ENCODE measurements around the gene ZNF507. TPM values are rescaled to one million over a fixed set of nuclear protein-coding genes. Genes with fewer than 3 reads are reported as not detected.
"Not testable (repeated sequence)": the region's sequence is repeated elsewhere in the genome, so short reads cannot be mapped to it uniquely, and the experiment has no call there.

Gene ZNF507
- total RNA-seq, 1 experiment from 2014 or later: 26.5 TPM

- no peaks in the 10 kb centered on the region for H3K9me2 ChIP-seq (ENCODE audit: insufficient read depth)
- intact Hi-C loops (cut with micrococcal nuclease; ENCODE audit: unreplicated experiment): loop anchor here (1.0 to 10.0 kb wide), 4 partner anchors 10 to 922 kb away; no protein-coding TSS in a partner anchor
- peak overlapping the region; percentile 61 for H3K4me2 ChIP-seq
- no TSS peak for BruUV-seq (replicated peaks)
- peaks cover 35% of the 10 kb centered on the region; the same call in 1 of the 2 replicates for H3K36me3 ChIP-seq (ENCODE audit: low read depth)
- CTCF ChIA-PET: interaction anchor here (0.5 kb wide), 1 partner anchor 54 kb away, joined by 4 read pairs; no protein-coding TSS in a partner anchor
- peak overlapping the region; percentile 79 for H3K27ac ChIP-seq
- TF ChIP-seq EZH2 (IDR thresholded peaks at IDR 0.05; ENCODE audit: low read depth) (no peak), CTCF (conservative IDR thresholded peaks at IDR 0.05) (no peak)
- H3K4me3 ChIP-seq: peak overlapping the region; percentile 12; the same call in 1 of the 2 replicates
- peaks cover 39% of the 10 kb centered on the region for H3K4me1 ChIP-seq (replicated peaks; ENCODE audit: insufficient read depth)
- peaks cover 47% of the 10 kb centered on the region for H3K79me2 ChIP-seq (ENCODE audit: low read depth)
- DNase-seq: peak; percentile 41 to 76
- H3K9me3 ChIP-seq (ENCODE audit: insufficient read depth, low read depth): 0 out of 2 replicates have a peak, but pooled peaks cover 4% of the 10 kb centered on the region
- H4K20me1 ChIP-seq (ENCODE audit: insufficient read depth): peaks cover 7% of the 10 kb centered on the region; the same call in 1 of the 2 replicates
- H2AFZ ChIP-seq: no peak overlapping the region
- H3K27me3 ChIP-seq (ENCODE audit: insufficient read depth, low read depth): no peaks in the 10 kb centered on the region
- peaks cover 34% of the 10 kb centered on the region for H3F3A ChIP-seq (ENCODE audit: insufficient read depth, low read depth)
- POLR2A ChIA-PET (ENCODE audit: unreplicated experiment): interaction anchor here (1.2 kb wide), 1 partner anchor 33 kb away, joined by 17 read pairs; the partner anchor contains the start of gene DPY19L3
Observed at GRCh38 chr19:32372726-32373517, 27.5 kb downstream of the ZNF507 start.

- Histone ChIP-seq H3K9me2 (ENCODE audit: insufficient read depth) (no peaks in the 10 kb centered on the region), H3K9me3 (ENCODE audit: insufficient read depth, low read depth) (0 out of 2 replicates have a peak, but pooled peaks cover 4% of the 10 kb centered on the region), H3K79me2 (ENCODE audit: low read depth) (peaks cover 40% of the 10 kb centered on the region), H4K20me1 (ENCODE audit: insufficient read depth) (peaks cover 7% of the 10 kb centered on the region; the same call in 1 of the 2 replicates), H3K4me1 (replicated peaks; ENCODE audit: insufficient read depth) (peaks cover 39% of the 10 kb centered on the region), H3K36me3 (ENCODE audit: low read depth) (peaks cover 33% of the 10 kb centered on the region; the same call in 1 of the 2 replicates), H3K4me3 (peak overlapping the region; percentile 12; the same call in 1 of the 2 replicates), H3F3A (ENCODE audit: insufficient read depth, low read depth) (peaks cover 34% of the 10 kb centered on the region), H2AFZ (no peak overlapping the region), H3K27ac (peak overlapping the region; percentile 79), H3K4me2 (peak overlapping the region; percentile 61), H3K27me3 (ENCODE audit: insufficient read depth, low read depth) (no peaks in the 10 kb centered on the region)
- POLR2A ChIA-PET (ENCODE audit: unreplicated experiment): interaction anchor here (0.6 to 1.2 kb wide), 3 partner anchors 25 to 91 kb away, joined by 4 to 17 read pairs (median 7); partner anchors contain the start of gene DPY19L3
- peak; percentile 80 to 99 for DNase-seq
- intact Hi-C loops (cut with micrococcal nuclease; ENCODE audit: unreplicated experiment): loop anchor here (1.0 to 10.0 kb wide), 4 partner anchors 10 to 921 kb away; no protein-coding TSS in a partner anchor
- CTCF ChIA-PET: interaction anchor here (0.5 kb wide), 1 partner anchor 55 kb away, joined by 4 read pairs; no protein-coding TSS in a partner anchor
- TF ChIP-seq EZH2 (IDR thresholded peaks at IDR 0.05; ENCODE audit: low read depth): no peak
- TF ChIP-seq CTCF (conservative IDR thresholded peaks at IDR 0.05): no peak
- BruUV-seq (replicated peaks): no TSS peak
Observed at GRCh38 chr19:32373585-32374295, 28.3 kb downstream of the ZNF507 start.

GRCh38 chr19:32374362-32374761 is 29.0 kb downstream of the ZNF507 start:
- not testable (repeated sequence) for H3K4me3 ChIP-seq; BruUV-seq (replicated peaks); H2AFZ ChIP-seq; DNase-seq; H3K9me2 ChIP-seq (ENCODE audit: insufficient read depth); H3K27me3 ChIP-seq (ENCODE audit: insufficient read depth, low read depth); H4K20me1 ChIP-seq (ENCODE audit: insufficient read depth); H3K9me3 ChIP-seq (ENCODE audit: insufficient read depth, low read depth)
- H3K36me3 ChIP-seq (ENCODE audit: low read depth): peaks cover 34% of the 10 kb centered on the region
- intact Hi-C loops (cut with micrococcal nuclease; ENCODE audit: unreplicated experiment): loop anchor here (10.0 kb wide), 1 partner anchor 920 kb away; no protein-coding TSS in a partner anchor
- POLR2A ChIA-PET (ENCODE audit: unreplicated experiment): interaction anchor here (0.6 to 1.2 kb wide), 3 partner anchors 24 to 91 kb away, joined by 4 to 17 read pairs (median 7); partner anchors contain the start of gene DPY19L3
- peaks cover 35% of the 10 kb centered on the region for H3K79me2 ChIP-seq (ENCODE audit: low read depth)
- peaks cover 34% of the 10 kb centered on the region for H3F3A ChIP-seq (ENCODE audit: insufficient read depth, low read depth)
- H3K4me1 ChIP-seq (replicated peaks; ENCODE audit: insufficient read depth): peaks cover 39% of the 10 kb centered on the region
- peak overlapping the region; percentile 61 for H3K4me2 ChIP-seq
- peak overlapping the region; percentile 79 for H3K27ac ChIP-seq
- CTCF ChIA-PET: interaction anchor here (0.9 kb wide), 1 partner anchor 9 kb away, joined by 3 read pairs; no protein-coding TSS in a partner anchor
